ENCODE results near the gene NPEPPS.
"Not testable (repeated sequence)": the region's sequence is repeated elsewhere in the genome, so short reads cannot be mapped to it uniquely, and the experiment has no call there.

NPEPPS gene

DNA sequence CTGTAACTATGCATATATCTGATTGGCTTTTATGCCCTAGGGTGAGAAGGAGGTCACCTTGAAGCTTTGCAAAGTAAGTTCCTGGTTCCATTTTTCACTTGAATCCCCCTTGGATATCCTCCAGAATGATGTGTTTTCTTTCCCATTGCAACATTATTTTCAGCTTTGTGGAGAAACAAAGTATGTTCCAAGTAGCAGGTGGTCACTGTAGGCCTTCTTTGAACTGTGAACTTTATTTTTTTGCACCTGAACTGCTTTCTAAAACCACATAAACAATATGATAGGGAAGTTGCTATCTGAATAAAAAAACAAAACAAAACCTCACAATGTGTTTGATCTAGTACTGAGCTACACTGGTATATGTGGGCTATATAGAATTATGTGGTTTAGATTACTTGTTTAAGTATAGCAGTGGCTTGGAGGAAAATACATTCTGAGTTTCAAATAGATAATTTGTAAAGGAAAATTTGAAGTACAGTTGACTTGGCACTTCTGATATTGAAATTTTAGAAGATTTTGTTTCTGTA, 29.7 kb downstream of the NPEPPS start:
- DNase-seq (ENCODE audit: low read depth in 2 of 2): not testable (repeated sequence)

DNA sequence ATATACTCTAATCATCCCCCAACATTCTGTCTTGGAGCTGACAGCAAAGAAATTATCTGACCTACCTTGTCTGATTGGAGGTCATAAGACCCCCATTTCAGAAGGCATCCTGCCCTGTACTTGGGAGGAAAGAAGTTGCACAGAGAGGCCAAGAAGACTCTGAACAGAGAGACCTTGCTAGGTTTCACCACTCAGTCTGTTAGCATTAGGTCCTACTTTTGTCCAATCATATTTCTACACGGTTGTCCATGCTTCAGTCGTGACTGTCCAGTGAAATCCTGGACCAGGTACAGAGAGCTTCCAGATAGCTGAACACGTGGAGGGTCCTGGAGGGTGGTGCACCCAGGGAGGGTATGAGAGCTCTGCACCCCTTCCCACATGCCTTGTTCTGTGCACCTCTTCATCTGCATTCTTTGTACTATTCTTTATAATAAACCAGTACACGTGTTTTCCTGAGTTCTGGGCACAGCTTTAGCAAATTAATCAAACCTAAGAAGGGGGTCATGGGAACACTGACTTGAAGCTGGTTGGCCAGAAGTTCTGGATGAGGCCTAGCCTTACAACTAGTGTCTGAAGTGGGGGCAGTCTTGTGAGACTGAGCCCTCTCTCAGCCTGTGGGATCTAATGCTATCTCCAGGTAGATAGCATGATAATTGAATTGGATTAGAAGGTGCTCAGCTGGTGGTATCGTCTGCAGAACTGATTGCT, 30.9 kb downstream of the NPEPPS start:
- not testable (repeated sequence) for DNase-seq (ENCODE audit: low read depth in 2 of 2)

DNA sequence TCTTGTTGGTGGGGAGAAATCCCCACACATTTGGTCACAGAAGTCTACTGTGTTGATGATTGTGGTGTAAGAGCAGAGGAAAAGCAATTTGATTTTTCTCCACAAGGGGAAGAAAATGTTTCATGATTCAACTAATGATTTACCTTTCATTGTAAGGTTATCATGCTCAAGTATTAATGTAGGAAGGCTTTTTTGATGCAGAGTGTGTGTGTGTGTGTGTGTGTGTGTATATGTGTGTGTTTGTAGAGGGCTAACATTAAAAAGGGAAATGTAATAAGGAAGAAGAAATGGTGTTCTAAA, 31.4 kb downstream of the NPEPPS start:
- DNase-seq (ENCODE audit: low read depth in 2 of 2): not testable (repeated sequence)

DNA sequence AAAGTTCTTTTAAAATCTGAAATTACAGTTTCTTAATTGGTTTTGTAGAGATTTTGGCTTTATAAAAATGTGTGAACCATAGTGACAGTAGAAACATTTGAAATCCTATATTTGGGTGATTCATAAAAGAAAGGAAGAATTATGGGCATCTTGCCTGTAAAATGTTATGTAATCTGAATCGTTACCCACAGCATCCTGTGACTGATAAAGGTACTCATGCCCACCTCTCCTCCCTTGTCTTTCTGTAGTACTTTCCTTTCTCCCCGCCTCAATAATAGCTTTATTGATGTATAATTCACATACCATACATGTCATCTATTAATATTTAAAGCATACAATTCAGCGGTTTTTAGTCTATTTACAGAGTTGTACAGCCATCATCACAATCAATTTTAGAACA, 36.4 kb downstream of the NPEPPS start:
- not testable (repeated sequence) for DNase-seq (ENCODE audit: low read depth in 2 of 2)

DNA sequence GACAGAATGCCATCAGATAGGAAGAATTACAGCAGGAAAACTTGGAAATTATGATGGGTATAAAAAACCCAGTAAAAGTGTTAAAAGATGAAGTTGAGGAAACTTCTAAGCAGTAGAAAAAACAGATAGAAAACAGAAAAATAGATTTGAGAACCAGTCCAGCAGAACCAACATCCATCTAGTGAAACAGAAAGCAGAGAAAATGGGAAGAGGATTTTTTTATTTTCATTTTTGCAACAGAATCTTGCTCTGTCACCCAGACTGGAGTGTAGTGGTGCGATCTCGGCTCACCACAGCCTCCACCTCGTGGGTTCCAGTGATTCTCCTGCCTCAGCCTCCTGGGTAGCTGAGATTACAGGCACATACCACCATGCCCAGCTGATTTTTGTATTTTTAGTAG, 41.7 kb downstream of the NPEPPS start:
- not testable (repeated sequence) for DNase-seq (ENCODE audit: low read depth in 2 of 2)

DNA sequence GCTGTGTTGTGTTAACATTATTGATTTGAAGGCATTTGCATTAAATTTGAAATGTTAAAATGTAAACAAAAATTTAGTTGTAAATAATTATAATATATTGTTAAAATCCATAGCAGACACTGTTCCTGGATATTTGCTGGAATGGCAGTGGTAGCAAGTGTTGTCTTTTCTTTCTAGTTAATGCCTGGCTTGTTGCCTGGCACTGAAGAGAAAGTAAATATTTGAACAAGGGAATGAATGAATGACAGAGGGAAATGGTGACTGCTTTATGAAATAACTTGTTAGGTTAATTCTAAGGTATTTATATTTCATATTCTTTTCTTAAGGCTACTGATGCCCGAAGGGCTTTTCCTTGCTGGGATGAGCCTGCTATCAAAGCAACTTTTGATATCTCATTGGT, 51.5 kb downstream of the NPEPPS start:
- DNase-seq (ENCODE audit: low read depth in 2 of 2): not testable (repeated sequence)

DNA sequence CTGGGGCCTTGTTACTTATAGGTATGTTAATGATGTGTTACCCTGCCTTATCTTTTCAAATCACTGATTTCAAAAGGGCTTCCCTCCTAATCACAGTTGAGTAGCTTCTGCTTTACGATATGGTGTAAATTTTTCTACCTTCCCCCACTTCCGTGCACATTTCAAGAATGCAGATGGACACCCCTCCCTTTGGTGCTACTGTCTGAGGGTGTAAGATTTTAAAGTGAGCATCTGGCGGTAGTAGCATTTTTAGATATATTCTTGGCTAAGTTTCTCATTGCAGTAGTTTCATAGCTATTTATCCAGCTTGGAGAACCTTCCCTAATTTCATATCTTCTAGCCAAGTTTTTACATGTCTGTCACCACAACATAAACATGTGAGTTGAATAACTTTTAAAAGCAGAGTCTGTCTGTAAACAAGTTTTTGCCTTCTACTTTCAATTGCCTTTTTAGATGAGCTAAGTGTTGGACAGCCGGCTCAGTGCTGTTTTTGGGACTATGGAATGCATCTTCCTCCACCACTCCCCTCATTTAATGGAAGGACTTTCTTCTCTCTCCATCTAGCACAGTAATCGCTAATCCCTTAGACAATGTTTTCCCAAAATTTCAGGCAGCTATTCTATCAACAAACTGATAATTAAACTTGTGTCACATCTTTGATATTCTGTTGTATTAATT, 55.6 kb downstream of the NPEPPS start:
- DNase-seq (ENCODE audit: low read depth in 2 of 2): not testable (repeated sequence)

DNA sequence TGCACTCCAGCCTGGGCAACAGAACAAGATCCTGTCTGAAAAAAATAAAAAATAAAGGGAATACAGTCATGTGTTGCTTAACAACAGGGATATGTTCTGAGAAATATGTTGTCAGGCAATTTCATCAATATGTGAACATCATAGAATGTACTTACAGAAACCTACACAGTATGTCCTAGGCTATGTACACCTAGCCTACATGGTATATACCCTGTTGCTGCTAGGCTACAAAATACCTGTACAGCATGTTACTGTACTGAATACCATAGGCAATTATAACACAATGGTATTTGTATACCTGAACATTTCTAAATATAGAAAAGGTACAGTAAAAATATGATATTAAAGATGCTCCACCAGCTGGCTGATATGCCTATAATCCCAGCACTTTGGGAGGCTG, 62.6 kb downstream of the NPEPPS start:
- DNase-seq (ENCODE audit: low read depth in 2 of 2): not testable (repeated sequence)

DNA sequence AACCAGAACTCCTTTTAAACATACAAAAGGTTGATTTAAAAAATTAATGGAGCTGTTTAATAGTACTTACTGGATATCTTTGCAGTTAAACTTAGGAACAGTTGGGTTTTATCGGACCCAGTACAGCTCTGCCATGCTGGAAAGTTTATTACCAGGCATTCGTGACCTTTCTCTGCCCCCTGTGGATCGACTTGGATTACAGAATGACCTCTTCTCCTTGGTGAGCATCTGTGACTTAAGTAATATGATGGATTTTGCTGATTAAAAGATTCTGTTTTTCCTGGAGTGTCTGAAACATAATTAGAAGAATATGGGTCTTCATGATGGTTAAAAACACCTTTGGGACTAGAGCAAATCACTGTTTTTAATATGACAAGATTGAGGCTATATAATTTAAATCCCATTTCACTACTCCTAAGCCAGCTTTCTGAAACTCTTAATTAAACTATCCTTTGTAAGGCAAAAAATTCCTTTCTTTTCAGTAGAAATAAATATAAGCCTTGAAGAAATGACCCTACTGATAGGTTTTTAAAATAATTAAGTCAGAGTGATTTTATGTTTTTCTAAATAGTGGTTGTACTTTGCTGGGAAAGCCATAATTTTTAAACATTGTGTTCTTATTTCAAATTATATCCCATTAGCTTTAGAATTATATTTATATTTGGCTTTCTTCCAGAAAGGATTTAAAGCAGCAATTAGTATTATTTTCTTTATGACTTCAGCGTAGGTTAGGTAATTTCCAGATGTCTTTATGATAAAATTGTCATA, 73.1 kb downstream of the NPEPPS start:
- DNase-seq (ENCODE audit: low read depth in 2 of 2): no peak

DNA sequence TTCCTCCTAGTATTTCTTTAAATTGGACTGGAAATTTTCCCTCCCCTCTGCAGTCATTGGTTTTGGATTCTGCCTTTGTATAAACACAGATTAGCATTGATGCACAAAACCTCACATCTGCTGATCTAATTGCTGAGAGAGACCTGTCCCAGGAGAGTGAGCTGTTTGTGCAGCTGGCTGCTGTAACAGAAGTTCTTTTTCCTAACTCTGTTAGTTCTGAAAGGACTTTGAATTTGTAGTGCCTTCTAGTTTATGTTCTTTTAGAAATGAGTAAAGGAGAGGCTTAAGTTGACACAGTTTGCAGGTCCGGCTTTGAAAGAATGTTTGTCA, 73.7 kb downstream of the NPEPPS start:
- DNase-seq (ENCODE audit: low read depth in 2 of 2): peak in 1 of 2 experiments; percentile 24

DNA sequence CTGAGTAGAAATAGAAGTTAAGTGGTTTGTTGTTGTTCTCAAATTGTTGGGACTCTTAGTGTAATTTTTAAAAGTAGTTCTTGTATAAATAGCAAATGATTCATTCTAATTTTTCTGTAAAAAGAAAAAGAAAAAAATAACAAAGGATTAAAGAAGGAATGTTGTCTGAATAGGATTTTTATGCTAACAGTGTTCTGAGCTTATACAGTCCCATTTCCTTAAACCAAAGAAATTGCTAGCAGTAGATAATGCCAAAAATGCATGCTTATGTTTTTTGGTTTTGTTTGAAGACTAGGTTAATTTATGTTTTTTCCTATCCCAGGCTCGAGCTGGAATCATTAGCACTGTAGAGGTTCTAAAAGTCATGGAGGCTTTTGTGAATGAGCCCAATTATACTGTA, 74.1 kb downstream of the NPEPPS start:
- DNase-seq (ENCODE audit: low read depth in 2 of 2): peak in 1 of 2 experiments; percentile 5

DNA sequence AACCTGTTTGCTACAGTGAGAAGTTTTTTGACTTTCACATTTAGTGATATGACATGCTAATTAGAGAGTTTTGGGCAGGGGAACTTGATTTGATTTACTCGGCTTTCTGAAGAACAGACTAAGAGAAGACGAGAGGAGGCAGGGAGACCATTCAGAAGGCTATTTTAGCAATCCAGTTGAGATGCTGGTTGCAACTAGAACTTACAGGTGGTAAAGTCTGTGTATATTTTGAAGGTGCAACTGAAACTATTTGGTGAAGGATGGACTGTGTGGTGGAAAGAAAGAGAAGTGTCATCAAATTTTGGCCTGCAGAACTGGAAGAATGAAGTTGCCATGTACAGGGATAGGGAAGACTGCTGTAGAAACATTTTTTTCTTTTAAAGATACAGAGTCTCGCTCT, 76.6 kb downstream of the NPEPPS start:
- no peak for DNase-seq (ENCODE audit: low read depth in 2 of 2)

DNA sequence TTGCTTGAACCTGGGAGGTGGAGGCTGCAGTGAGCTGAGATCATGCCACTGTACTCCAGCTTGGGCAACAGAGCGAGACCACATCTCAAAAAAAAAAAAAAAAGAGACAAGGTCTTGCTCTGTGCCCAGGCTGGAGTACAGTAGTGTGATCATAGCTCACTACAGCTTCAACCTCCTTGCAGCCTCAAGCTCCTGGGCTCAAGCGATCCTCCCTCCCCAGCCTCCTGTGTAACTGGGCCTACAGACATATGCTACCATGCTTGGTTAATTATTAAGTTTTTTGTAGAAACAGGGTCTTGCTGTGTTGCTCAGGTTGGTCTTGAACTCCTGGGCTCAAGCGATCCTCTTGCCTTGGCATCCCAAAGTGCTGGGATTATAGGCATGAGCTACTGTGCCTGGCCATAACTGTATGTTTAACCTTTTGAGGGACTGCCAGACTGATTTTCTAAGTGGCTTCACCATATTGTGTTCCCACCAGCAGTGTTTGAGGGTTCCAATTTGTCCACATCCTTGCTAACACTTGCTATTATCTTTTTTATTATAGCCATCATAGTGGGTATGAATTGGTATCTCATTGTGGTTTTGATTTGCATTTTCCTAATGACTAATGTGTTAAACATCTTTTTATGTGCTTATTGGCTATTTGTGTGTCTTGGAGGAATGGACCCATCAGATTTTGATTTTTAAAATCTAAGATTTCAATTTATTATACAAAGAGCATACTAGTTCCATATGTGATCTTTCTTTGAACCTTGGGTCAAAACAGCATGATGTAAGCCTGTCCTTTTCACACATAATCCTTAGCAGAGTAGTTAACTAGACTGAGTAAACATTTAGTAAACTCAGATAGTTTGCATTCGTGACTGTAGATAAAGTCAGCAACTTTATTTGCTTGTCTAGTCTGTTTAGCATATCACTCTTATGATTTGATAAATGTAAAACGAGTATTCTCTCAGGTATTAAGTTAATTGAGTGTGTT, 80.8 kb downstream of the NPEPPS start:
- DNase-seq (ENCODE audit: low read depth in 2 of 2): peak in 1 of 2 experiments; percentile 18

DNA sequence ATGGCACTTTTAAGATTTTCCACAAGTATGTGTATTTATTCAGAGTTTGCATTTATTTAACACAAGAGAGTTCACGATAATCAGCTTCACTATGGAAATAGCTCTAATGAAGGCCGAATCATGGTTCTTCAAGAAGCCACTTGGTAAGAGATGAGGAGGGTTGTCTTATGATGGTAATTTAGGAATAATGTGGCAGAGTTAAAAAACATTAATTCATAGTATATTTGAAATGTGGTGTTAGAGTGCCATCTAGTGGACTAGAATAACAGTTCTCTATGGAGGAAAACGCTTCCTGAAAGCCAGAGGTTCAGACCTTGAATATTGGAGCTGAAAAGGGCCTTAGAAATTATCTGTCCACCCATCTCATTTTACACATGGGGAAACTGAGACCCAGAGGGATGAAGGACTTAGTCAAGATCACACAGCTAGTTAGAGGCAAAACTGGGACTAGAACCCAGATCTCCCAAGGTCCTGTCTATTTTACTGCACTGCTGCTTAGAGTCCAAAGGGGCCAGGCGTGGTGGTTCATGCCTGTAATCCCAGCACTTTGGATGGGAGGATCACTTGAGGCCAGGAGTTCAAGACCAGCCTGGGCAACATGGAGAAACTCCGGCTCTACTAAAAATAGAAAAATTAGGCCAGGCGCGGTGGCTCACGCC, 85.0 kb downstream of the NPEPPS start:
- peak in 1 of 2 experiments; percentile 30 for DNase-seq (ENCODE audit: low read depth in 2 of 2)

DNA sequence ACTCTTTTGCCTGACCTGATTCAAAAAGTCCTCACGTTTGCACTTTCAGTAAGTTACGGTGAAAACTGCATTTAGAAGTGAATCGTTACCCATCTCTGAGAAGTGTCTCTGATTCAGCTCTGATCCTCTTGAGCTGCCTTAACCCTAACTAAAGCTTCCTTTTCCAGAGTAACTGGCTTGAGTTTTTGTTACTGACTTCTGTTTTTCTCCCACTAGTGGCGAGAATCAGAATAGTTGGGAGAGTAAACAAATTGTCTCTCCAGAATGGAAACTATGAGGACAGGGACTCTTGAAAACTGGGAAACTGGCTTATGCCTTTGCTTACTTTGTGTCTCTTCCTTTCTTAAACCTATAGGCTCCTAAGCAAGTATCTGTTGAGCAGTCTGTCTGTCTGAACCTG, 87.5 kb downstream of the NPEPPS start:
- DNase-seq (ENCODE audit: low read depth in 2 of 2): no peak

DNA sequence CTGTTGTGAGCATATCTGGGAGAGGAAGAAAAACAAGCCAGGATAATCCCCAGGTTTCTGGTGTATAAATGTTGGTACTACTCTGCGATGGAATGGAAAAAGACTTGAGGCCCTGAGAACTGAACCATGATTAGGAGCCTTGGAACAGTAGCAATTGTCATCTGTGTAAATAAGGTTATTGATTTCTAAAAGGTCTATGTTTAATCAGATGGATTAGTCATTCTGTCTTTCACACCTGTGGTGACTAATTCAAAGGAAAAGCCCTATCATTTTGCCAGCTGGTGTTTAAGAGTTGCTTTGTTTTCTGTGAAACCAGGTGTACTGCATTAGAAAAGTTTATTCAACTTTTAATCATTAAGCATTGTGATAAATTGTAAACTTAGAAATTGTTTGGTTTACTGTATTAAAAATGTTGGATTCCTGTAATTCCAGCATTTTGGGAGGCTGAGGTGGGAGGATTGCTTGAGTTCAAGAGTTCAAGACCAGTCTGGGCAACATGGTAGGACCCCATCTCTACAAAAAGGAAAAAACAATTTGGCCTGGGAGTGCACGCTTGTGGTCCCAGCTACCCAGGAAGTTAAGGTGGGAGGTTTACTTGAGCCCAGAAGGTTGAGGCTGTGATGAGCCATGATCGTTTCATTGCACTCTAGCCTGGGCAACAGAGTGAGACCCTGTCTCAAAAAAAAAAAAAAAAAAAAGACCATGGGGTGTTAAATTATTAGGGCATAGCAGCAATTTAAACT, 89.8 kb downstream of the NPEPPS start:
- no peak for DNase-seq (ENCODE audit: low read depth in 2 of 2)

DNA sequence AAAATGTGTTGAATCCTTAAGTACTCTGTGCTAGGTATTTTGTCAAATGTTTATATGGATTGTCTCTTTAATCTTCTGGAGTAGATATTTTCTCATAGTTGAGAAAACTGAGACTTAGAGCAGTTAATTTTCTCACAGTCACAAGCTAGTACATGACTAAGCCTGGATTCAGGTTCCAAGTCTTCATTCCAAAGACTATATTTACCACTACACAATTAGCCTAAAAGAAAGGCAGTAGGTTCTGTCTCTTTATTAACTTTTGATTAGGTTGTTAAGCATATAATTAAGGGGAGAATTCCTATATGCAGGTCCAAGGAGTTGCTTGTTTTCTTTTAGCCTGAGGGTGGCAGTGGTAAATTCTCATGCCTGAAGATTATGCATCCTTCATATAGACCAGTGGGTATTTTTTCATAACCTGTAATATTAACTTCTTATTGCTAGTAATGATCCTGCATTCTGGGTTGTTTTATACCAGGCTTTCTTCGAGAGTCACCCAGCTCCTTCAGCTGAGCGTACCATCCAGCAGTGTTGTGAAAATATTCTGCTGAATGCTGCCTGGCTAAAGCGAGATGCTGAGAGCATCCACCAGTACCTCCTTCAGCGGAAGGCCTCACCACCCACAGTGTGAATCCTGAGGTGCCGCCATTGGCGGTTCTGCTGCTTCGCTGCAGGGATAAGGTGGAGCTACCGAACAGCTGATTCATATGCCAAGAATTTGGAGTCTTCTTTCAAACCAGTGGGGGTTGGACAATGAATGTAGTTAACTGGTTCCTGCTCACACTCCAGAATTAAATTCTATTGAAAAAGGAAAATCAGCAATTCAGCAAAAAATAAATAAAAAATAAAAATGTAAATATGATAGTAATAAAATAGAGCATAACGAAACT, 90.6 kb downstream of the NPEPPS start:
- DNase-seq (ENCODE audit: low read depth in 2 of 2): peak; percentile 78 to 79

DNA sequence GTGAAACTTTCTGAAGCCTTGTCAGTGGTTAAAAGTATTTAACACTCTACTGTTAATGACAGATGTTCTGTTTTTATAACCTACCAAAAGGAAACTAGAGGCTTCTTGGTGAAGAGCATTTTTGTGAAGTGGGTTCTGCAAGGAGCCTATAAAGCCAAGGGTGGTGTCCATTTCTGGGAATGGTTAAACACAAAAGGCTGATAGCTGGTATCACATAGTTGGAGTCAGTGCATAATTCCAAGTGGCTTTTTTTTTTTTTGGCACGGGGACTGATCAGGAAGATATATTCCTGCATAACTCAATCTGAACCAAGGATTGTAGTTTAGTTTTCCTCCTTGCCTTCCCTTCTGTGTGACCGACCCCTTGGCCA, 91.3 kb downstream of the NPEPPS start:
- DNase-seq (ENCODE audit: low read depth in 2 of 2): no peak

DNA sequence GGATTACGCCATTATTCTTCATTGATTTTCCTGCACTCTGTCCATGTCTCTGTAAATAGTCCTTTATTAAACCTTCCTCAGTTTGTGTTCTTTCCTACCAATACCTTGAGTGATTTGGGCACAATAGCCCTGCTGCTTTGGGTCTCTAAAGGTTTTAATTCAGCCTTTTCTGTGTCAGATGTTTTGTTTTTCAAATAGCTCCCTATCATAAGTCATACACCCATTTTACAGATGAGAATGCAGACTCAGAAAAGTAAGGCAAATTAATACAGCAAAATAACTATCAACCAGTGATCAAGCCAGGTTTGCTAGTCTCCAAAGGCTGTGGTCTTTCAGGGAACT, 93.8 kb downstream of the NPEPPS start:
- DNase-seq (ENCODE audit: low read depth in 2 of 2): no peak

Measured in fibroblast of skin of left quadriceps (primary cell).